GM19324 (cell line): Measurements from ENCODE around the gene TIPRL.
A peak's percentile ranks its signal among the peaks of the same experiment; 100 is the strongest.
"Not testable (repeated sequence)": the region's sequence is repeated elsewhere in the genome, so short reads cannot be mapped to it uniquely, and the experiment has no call there.

Experiments used
- ATAC-seq: cut with Tn5 transposase; IDR thresholded peaks from one replicate; pipeline ENCODE4 v1.9.1; 2021; ENCODE audit warnings: mild to moderate bottlenecking, moderate library complexity; ENCODE audit not compliant: unreplicated experiment, low FRiP score

The TIPRL gene

DNA sequence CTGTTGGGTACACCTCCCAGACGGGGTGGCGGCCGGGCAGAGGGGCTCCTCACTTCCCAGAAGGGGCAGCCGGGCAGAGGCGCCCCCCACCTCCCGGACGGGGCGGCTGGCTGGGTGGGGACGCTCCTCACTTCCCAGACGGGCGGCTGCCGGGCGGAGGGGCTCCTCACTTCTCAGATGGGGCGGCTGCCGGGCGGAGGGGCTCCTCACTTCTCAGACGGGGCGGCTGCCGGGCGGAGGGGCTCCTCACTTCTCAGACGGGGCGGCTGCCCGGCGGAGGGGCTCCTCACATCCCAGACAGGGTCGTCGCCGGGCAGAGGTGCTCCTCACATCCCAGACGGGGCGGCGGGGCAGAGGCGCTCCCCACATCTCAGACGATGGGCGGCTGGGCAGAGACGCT is 28.9 kb downstream of the TIPRL start:
- not testable (repeated sequence) for ATAC-seq

GRCh38 chr1:168210312-168210711 is 31.6 kb downstream of the TIPRL start:
- no peak for ATAC-seq

- no peak for ATAC-seq
Measured at GRCh38 chr1:168213349-168213748, 34.6 kb downstream of the TIPRL start.

- no peak for ATAC-seq
Measured at GRCh38 chr1:168216171-168216570, 37.4 kb downstream of the TIPRL start.

GRCh38 chr1:168217664-168218063 is 38.9 kb downstream of the TIPRL start:
- ATAC-seq, result no peak

- ATAC-seq, result no peak
Measured at GRCh38 chr1:168218658-168219057, 39.9 kb downstream of the TIPRL start.

DNA sequence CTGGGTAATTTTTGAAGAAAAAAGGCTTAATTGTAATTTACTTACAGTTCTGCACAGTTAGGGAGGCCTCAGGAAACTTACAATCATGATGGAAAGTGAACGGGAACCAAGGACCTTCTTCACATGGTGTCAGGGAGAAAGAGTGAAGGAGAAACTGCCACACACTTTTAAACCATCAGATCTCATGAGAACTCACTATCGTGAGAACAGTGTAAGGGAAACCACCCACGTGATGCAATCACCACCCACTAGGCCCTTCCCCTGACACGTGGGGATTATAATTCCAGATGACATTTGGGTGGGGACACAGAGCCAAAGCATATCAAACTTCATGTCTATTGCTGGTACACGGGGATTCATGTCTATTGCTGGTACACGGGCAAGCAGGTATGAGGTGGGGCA is 41.7 kb downstream of the TIPRL start:
- ATAC-seq, result no peak

GRCh38 chr1:168221275-168221674 is 42.5 kb downstream of the TIPRL start:
- ATAC-seq, result no peak

GRCh38 chr1:168223261-168223660 is 44.5 kb downstream of the TIPRL start:
- no peak for ATAC-seq

GRCh38 chr1:168223681-168224540 is 45.1 kb downstream of the TIPRL start:
- no peak for ATAC-seq

DNA sequence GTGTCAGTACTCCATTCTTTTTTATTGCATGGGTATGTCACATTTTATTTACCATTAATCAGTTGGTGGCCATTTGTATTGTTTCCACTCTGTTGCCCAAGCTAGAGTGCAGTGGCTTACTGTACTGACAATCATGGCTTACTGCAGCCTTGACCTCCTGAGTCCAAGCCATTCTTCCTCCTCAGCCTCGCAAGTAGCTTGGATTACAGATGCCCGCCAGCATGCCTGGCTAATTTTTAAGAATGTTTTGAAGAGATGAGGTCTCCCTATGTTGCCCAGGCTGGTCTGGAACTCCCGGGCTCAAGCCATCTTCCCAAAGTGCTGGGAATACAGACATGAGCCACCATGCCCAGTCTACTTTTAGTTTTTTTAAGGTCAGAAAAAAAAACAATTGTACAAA is 46.2 kb downstream of the TIPRL start:
- no peak for ATAC-seq

DNA sequence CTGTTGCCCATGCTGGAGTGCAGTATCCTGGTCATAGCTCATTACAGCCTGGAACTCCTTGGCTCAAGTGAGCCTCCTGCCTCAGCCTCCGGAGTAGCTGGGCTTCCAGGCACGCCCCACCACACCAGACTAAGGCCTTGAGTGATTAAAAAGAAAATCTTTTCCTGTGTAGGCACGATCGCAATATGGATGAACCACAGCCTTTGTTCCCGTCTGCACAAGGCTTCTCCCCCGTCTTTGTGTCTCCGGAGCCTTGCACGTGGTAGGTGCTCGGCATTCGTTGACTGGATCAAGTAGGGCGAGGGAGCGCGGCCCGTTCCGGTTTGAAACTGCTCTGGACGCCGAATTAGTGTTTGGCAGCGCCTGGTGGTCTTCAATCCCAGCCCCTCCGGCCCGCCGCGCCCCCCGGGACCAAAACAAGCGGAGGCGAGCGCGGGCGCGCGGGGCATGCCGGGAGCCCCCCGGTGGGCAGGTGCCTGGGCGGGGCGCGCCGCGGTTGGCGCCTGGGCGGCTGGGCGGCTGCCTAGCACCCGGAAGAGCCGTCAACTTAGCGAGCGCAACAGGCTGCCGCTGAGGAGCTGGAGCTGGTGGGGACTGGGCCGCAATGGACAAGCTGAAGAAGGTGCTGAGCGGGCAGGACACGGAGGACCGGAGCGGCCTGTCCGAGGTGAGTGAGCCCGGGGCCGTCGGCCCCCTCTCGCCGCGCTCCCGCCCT is 46.9 kb downstream of the TIPRL start, which contains the start of gene SFT2D2:
SFT2D2 (plus strand) TSS at position 529 of the 715 bp plus-strand sequence; CDS start at position 605, 76 bp downstream.
- peak; percentile 89 for ATAC-seq

DNA sequence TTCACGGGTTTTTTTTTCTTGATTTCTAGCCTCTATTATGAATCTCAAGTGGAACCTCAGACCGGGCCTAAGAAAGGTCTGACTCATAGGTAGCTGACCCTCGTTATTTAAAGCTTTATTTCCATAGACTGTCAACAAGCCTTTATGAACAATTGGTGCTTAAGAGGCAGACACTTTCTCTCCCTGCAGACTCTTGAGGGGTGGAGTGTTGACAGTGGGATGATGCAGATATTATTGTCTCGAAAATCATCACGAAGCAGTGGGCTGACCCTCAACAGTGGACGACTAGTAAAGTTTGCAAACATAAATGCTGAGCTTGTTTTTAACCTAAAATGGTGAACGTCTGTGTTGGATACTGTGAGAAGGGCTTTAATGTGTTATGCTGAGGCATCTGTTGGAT is 48.9 kb downstream of the TIPRL start:
- ATAC-seq, result no peak

- no peak for ATAC-seq
Measured at GRCh38 chr1:168229893-168230292, 51.1 kb downstream of the TIPRL start.

GRCh38 chr1:168230709-168231108 is 51.9 kb downstream of the TIPRL start:
- no peak for ATAC-seq

GRCh38 chr1:168234846-168235547 is 56.2 kb downstream of the TIPRL start:
- peak; percentile 54 for ATAC-seq

- no peak for ATAC-seq
Measured at GRCh38 chr1:168235548-168235885, 56.8 kb downstream of the TIPRL start.

- no peak for ATAC-seq
Measured at GRCh38 chr1:168235937-168236336, 57.2 kb downstream of the TIPRL start.

GRCh38 chr1:168236836-168237611 is 58.3 kb downstream of the TIPRL start:
- no peak for ATAC-seq

- ATAC-seq, result no peak
Measured at GRCh38 chr1:168243198-168243597, 64.4 kb downstream of the TIPRL start.
